Mesendoderm (in vitro differentiated cells): ENCODE measurements around the gene PLCXD1.
"Not testable (repeated sequence)": the region's sequence is repeated elsewhere in the genome, so short reads cannot be mapped to it uniquely, and the experiment has no call there.

ENCODE experiments used
- DNase-seq: peaks from one replicate; pipeline ENCODE4 v3.0.0; 2013
- H2AK5ac ChIP-seq: 2 replicates; pipeline ENCODE4 v1.6.1; 2013; ENCODE audit warnings: low read length, inconsistent platforms
- H2BK120ac ChIP-seq: 2 replicates; pipeline ENCODE4 v1.6.1; 2013; ENCODE audit warnings: low read depth, mild to moderate bottlenecking, low read length, moderate library complexity, mixed read lengths
- H2BK15ac ChIP-seq: replicated peaks from 2 replicates; pipeline ENCODE4 v1.6.1; 2013; ENCODE audit warnings: low read depth, mild to moderate bottlenecking, moderate library complexity
- H2BK5ac ChIP-seq: 2 replicates; pipeline ENCODE4 v1.6.1; 2013; ENCODE audit warnings: low read length, inconsistent platforms
- H3K18ac ChIP-seq: 2 replicates; pipeline ENCODE4 v1.6.1; 2013; ENCODE audit warnings: mild to moderate bottlenecking, low read length, mixed read lengths
- H3K23ac ChIP-seq: one replicate; pipeline ENCODE4 v1.6.1; 2013; ENCODE audit warnings: low read length
- H3K27ac ChIP-seq: 2 replicates; pipeline ENCODE4 v1.5.1; 2013; ENCODE audit warnings: low read depth, mild to moderate bottlenecking, inconsistent platforms, low read length, moderate library complexity
- H3K27me3 ChIP-seq: 2 replicates; pipeline ENCODE4 v1.6.1; 2013; ENCODE audit warnings: low read length, control low read depth, mild to moderate bottlenecking, inconsistent platforms; ENCODE audit not compliant: insufficient read depth, poor library complexity
- H3K36me3 ChIP-seq: 2 replicates; pipeline ENCODE4 v1.6.1; 2013; ENCODE audit warnings: low read length, inconsistent platforms; ENCODE audit not compliant: control insufficient read depth, insufficient read depth
- H3K4ac ChIP-seq: one replicate; pipeline ENCODE4 v1.6.1; 2013; ENCODE audit warnings: low read depth, mild to moderate bottlenecking, low read length, moderate library complexity
- H3K4me1 ChIP-seq: 2 replicates; pipeline ENCODE4 v1.6.1; 2013; ENCODE audit warnings: low read depth, low read length, inconsistent platforms; ENCODE audit not compliant: control insufficient read depth
- H3K4me2 ChIP-seq: 2 replicates; pipeline ENCODE4 v1.6.1; 2013; ENCODE audit warnings: low read length
- H3K4me3 ChIP-seq: 2 replicates; pipeline ENCODE4 v1.5.1; 2013; ENCODE audit warnings: mild to moderate bottlenecking, low read length
- H3K56ac ChIP-seq: one replicate; pipeline ENCODE4 v1.6.1; 2013; ENCODE audit warnings: low read length
- H3K79me1 ChIP-seq: 2 replicates; pipeline ENCODE4 v1.6.1; 2013; ENCODE audit warnings: low read length, inconsistent platforms
- H3K79me2 ChIP-seq: 2 replicates; pipeline ENCODE4 v1.6.1; 2013; ENCODE audit warnings: mild to moderate bottlenecking, low read length; ENCODE audit not compliant: control insufficient read depth, insufficient read depth
- H3K9ac ChIP-seq: 2 replicates; pipeline ENCODE4 v1.6.1; 2013; ENCODE audit warnings: low read length, inconsistent platforms
- H4K5ac ChIP-seq: one replicate; pipeline ENCODE4 v1.6.1; 2013; ENCODE audit warnings: low read length
- H4K8ac ChIP-seq: one replicate; pipeline ENCODE4 v1.6.1; 2013; ENCODE audit warnings: low read depth, mild to moderate bottlenecking, control low read depth, low read length, moderate library complexity
- WGBS: extraction: QIAGEN DNeasy Blood & Tissue Kit; methylation state at CpG from one replicate; pipeline ENCODE4 v1.1.7; 2013; ENCODE audit warnings: low lambda C conversion rate, missing lambda C conversion rate; ENCODE audit not compliant: insufficient coverage; ENCODE audit errors: extremely low coverage; 5-methylcytosine and 5-hydroxymethylcytosine counted together

PLCXD1 gene

DNA sequence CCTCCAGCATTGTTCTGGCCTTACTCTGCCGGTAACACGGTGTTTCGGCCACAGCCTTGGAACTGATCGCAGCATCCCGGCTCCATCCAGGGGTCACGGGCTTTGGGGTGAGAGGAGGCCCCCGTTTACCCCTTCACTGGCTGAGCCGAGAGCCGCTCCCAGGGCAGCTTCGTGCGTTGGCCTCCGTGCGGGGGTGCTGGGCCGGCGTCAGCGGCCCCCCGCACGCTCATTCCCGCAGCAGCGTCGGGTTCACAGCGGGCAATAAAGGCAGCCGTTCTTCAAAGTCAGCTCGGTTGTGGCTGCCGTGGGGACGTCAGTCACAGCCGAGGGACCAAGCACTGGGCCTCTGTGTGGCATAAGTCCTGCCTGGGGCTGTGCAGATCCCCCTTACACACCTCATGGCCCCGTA is 25.3 kb upstream of the PLCXD1 start:
- H3K36me3 ChIP-seq: no peaks in the 10 kb centered on the region
- DNase-seq: no peak
- no CpG with 5 or more reads among the region's 28 CpGs for WGBS

DNA sequence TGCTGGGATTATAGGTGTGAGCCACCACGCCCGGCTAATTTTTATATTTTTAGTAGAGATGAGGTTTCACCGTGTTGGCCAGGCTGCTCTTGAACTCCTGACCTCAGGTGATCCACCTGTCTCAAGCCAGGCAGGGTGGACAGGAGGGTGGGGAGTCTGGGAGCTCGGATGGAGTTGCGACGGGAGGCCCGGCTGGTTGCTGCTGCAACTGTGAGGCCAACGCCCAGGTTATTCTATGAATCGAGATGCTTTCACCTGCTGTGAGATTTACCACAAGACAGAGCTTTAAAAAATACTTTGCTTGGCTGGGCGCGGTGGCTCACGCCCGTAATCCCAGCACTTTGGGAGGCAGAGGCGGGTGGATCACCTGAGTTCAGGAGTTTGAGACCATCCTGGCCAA is 24.1 kb upstream of the PLCXD1 start:
- no CpG with 5 or more reads among the region's 14 CpGs for WGBS
- DNase-seq: not testable (repeated sequence)

More for the DNA sequence above, 25.3 kb upstream of the PLCXD1 start:
- Histone ChIP-seq H2BK5ac (no peak overlapping the region), H3K27me3 (no peaks in the 10 kb centered on the region), H3K27ac (no peak overlapping the region), H3K79me1 (no peaks in the 10 kb centered on the region), H3K9ac (no peak overlapping the region), H3K4ac (no peak overlapping the region), H3K56ac (no peak overlapping the region), H3K4me3 (no peak overlapping the region), H4K8ac (no peak overlapping the region), H2AK5ac (no peak overlapping the region), H3K23ac (no peak overlapping the region), H3K4me1 (no peaks in the 10 kb centered on the region), H2BK15ac (no peak overlapping the region), H3K4me2 (no peak overlapping the region), H3K18ac (no peak overlapping the region), H4K5ac (no peak overlapping the region), H3K79me2 (no peaks in the 10 kb centered on the region), H2BK120ac (no peak overlapping the region)

GRCh38 chrX:257681-258289 is 23.4 kb upstream of the PLCXD1 start:
- Histone ChIP-seq H3K4me1 (no peaks in the 10 kb centered on the region), H3K4ac (no peak overlapping the region), H3K36me3 (no peaks in the 10 kb centered on the region), H3K4me2 (no peak overlapping the region), H3K79me1 (no peaks in the 10 kb centered on the region), H3K27me3 (no peaks in the 10 kb centered on the region), H3K27ac (no peak overlapping the region), H2BK15ac (no peak overlapping the region), H2BK5ac (no peak overlapping the region), H3K4me3 (no peak overlapping the region), H4K8ac (no peak overlapping the region), H2AK5ac (no peak overlapping the region), H2BK120ac (no peak overlapping the region), H3K56ac (no peak overlapping the region), H3K9ac (no peak overlapping the region), H4K5ac (no peak overlapping the region), H3K23ac (no peak overlapping the region), H3K79me2 (no peaks in the 10 kb centered on the region), H3K18ac (no peak overlapping the region)
- DNase-seq: no peak
- WGBS: no CpG with 5 or more reads among the region's 21 CpGs

More for the DNA sequence above, 24.1 kb upstream of the PLCXD1 start:
- H3K79me1 ChIP-seq, H3K23ac ChIP-seq, H3K4me3 ChIP-seq, H2AK5ac ChIP-seq, H3K36me3 ChIP-seq, H4K8ac ChIP-seq, H3K4me1 ChIP-seq, H3K4me2 ChIP-seq, H2BK120ac ChIP-seq, H4K5ac ChIP-seq, H3K27me3 ChIP-seq, H2BK15ac ChIP-seq, H3K4ac ChIP-seq, H3K9ac ChIP-seq, H3K18ac ChIP-seq, H3K27ac ChIP-seq, H3K79me2 ChIP-seq, H2BK5ac ChIP-seq, H3K56ac ChIP-seq: not testable (repeated sequence)

- no peak overlapping the region for H2BK120ac ChIP-seq
- WGBS: no CpG with 5 or more reads among the region's 8 CpGs
Measured at GRCh38 chrX:258291-259040, 22.7 kb upstream of the PLCXD1 start.

GRCh38 chrX:259692-260355 is 21.4 kb upstream of the PLCXD1 start:
- WGBS: no CpG with 5 or more reads among the region's 21 CpGs
- H3K27me3 ChIP-seq: no peaks in the 10 kb centered on the region
- no peak overlapping the region for H3K56ac ChIP-seq
- H3K36me3 ChIP-seq: no peaks in the 10 kb centered on the region
- H4K5ac ChIP-seq: no peak overlapping the region
- no peak overlapping the region for H2BK5ac ChIP-seq
- H3K79me2 ChIP-seq: no peaks in the 10 kb centered on the region
- H3K27ac ChIP-seq: no peak overlapping the region
- H3K4me2 ChIP-seq: no peak overlapping the region
- H4K8ac ChIP-seq: no peak overlapping the region
- no peak overlapping the region for H2AK5ac ChIP-seq
- H3K9ac ChIP-seq: no peak overlapping the region
- H3K23ac ChIP-seq: no peak overlapping the region
- no peak overlapping the region for H3K4ac ChIP-seq
- H3K4me3 ChIP-seq: no peak overlapping the region
- H2BK120ac ChIP-seq: no peak overlapping the region
- no peak for DNase-seq
- no peak overlapping the region for H2BK15ac ChIP-seq
- H3K4me1 ChIP-seq: no peaks in the 10 kb centered on the region
- H3K18ac ChIP-seq: no peak overlapping the region
- H3K79me1 ChIP-seq: no peaks in the 10 kb centered on the region

More at GRCh38 chrX:258291-259040, 22.7 kb upstream of the PLCXD1 start:
- H3K18ac ChIP-seq: no peak overlapping the region
- no peak overlapping the region for H2AK5ac ChIP-seq
- H4K5ac ChIP-seq: no peak overlapping the region
- no peak overlapping the region for H3K4me2 ChIP-seq
- no peak overlapping the region for H3K56ac ChIP-seq
- no peaks in the 10 kb centered on the region for H3K79me2 ChIP-seq
- no peak overlapping the region for H2BK5ac ChIP-seq
- no peak overlapping the region for H3K27ac ChIP-seq
- H2BK15ac ChIP-seq: no peak overlapping the region
- H3K4me1 ChIP-seq: no peaks in the 10 kb centered on the region
- H3K79me1 ChIP-seq: no peaks in the 10 kb centered on the region
- no peaks in the 10 kb centered on the region for H3K36me3 ChIP-seq
- H3K4me3 ChIP-seq: no peak overlapping the region
- H3K9ac ChIP-seq: no peak overlapping the region
- H3K4ac ChIP-seq: no peak overlapping the region
- no peak for DNase-seq
- H4K8ac ChIP-seq: no peak overlapping the region
- no peaks in the 10 kb centered on the region for H3K27me3 ChIP-seq
- no peak overlapping the region for H3K23ac ChIP-seq
